Stimulated activated CD4-positive, alpha-beta T cell treated with anti-CD3 and anti-CD28 coated beads, Interleukin-2, amount 100 ng/mL, for 4 hours (primary cell): ENCODE data around the gene ZDHHC24.
A peak's percentile ranks its signal among the peaks of the same experiment; 100 is the strongest.

Experiments
- DNase-seq: peaks from one replicate; pipeline ENCODE4 v3.0.0-alpha.2; 2020; ENCODE audit warnings: low read depth

ZDHHC24 gene

GRCh38 chr11:66494935-66495334, 50.9 kb downstream of the ZDHHC24 start:
- DNase-seq, result no peak

GRCh38 chr11:66494458-66494857, 51.4 kb downstream of the ZDHHC24 start:
- no peak for DNase-seq

- no peak for DNase-seq
These were observed 52.7 kb downstream of the ZDHHC24 start for GRCh38 chr11:66493130-66493529.

- no peak for DNase-seq
These were observed 53.5 kb downstream of the ZDHHC24 start for GRCh38 chr11:66492161-66492865.

- no peak for DNase-seq
These were observed 54.4 kb downstream of the ZDHHC24 start for GRCh38 chr11:66491315-66491935.

- no peak for DNase-seq
These were observed 56.2 kb downstream of the ZDHHC24 start for GRCh38 chr11:66489636-66490035.

GRCh38 chr11:66488957-66489356, 56.9 kb downstream of the ZDHHC24 start:
- no peak for DNase-seq

GRCh38 chr11:66484806-66485380, 61.0 kb downstream of the ZDHHC24 start:
- no peak for DNase-seq

GRCh38 chr11:66480117-66480938, 65.5 kb downstream of the ZDHHC24 start, which contains the start of gene DPP3:
DPP3 (plus strand) TSS chr11:66480434; CDS start chr11:66482201, 1,767 bp downstream.
- peak; percentile 90 for DNase-seq

- DNase-seq, result no peak
These were observed 66.3 kb downstream of the ZDHHC24 start for GRCh38 chr11:66479394-66480116.

GRCh38 chr11:66478729-66479393, 67.0 kb downstream of the ZDHHC24 start:
- DNase-seq, result no peak

- DNase-seq, result no peak
These were observed 68.3 kb downstream of the ZDHHC24 start for GRCh38 chr11:66477263-66478201.

GRCh38 chr11:66476841-66477251, 69.0 kb downstream of the ZDHHC24 start:
- DNase-seq, result no peak

- no peak for DNase-seq
These were observed 69.5 kb downstream of the ZDHHC24 start for GRCh38 chr11:66476173-66476840.

GRCh38 chr11:66475349-66476172, 70.3 kb downstream of the ZDHHC24 start:
- no peak for DNase-seq

- DNase-seq, result no peak
These were observed 72.0 kb downstream of the ZDHHC24 start for GRCh38 chr11:66473608-66474515.

- no peak for DNase-seq
These were observed 72.7 kb downstream of the ZDHHC24 start for GRCh38 chr11:66473167-66473566.

GRCh38 chr11:66472054-66472453, 73.8 kb downstream of the ZDHHC24 start:
- no peak for DNase-seq
